Osteocyte (in vitro differentiated cells): ENCODE data around the gene GPS2. TPM values are rescaled to one million over a fixed set of nuclear protein-coding genes. Genes with fewer than 3 reads are reported as not detected.
A peak's percentile ranks its signal among the peaks of the same experiment; 100 is the strongest.

ENCODE experiments used
- DNase-seq: peaks from one replicate; pipeline ENCODE4 v3.0.0; 2021; ENCODE audit warnings: mixed read lengths; ENCODE audit not compliant: unreplicated experiment; ENCODE audit errors: extremely low spot score
- H3K27ac Mint-ChIP-seq: one replicate; pipeline ENCODE4 v1.8.0; 2021; ENCODE audit warnings: mild to moderate bottlenecking, mixed read lengths; ENCODE audit not compliant: unreplicated experiment
- H3K27me3 Mint-ChIP-seq: one replicate; pipeline ENCODE4 v1.8.0; 2021; ENCODE audit warnings: mixed read lengths; ENCODE audit not compliant: unreplicated experiment
- H3K36me3 Mint-ChIP-seq: one replicate; pipeline ENCODE4 v1.8.0; 2021; ENCODE audit warnings: mixed read lengths; ENCODE audit not compliant: unreplicated experiment
- H3K4me1 Mint-ChIP-seq: one replicate; pipeline ENCODE4 v1.8.0; 2021; ENCODE audit warnings: mixed read lengths; ENCODE audit not compliant: unreplicated experiment
- H3K4me3 Mint-ChIP-seq: one replicate; pipeline ENCODE4 v1.8.0; 2021; ENCODE audit warnings: mild to moderate bottlenecking, moderate library complexity, mixed read lengths; ENCODE audit not compliant: unreplicated experiment
- H3K9me3 Mint-ChIP-seq: one replicate; pipeline ENCODE4 v1.8.0; 2021; ENCODE audit warnings: mixed read lengths; ENCODE audit not compliant: unreplicated experiment
- total RNA-seq: library from RNA; stranded (reverse); gene quantifications from 2 replicates; pipeline ENCODE4 v1.2.1, GENCODE V29; 2021
- TF ChIP-seq, protein P1 (sequence below): fragments of 200-600 bp; sonication (generic); IDR thresholded peaks from 2 replicates; pipeline ENCODE4 v1.5.0; 2021; ENCODE audit warnings: antibody characterized with exemption, mild to moderate bottlenecking, moderate library complexity

GPS2 gene
- total RNA-seq, 1 donor from 2014 or later = 61.9 TPM

GRCh38 chr17:7329997-7330637 is 15.0 kb upstream of the GPS2 start:
- no peak for DNase-seq
- H3K36me3 Mint-ChIP-seq = no peaks in the 10 kb centered on the region
- no peaks in the 10 kb centered on the region for H3K27me3 Mint-ChIP-seq
- H3K9me3 Mint-ChIP-seq = no peaks in the 10 kb centered on the region
- H3K4me3 Mint-ChIP-seq = peak overlapping the region; percentile 86
- peak overlapping the region; percentile 91 for H3K27ac Mint-ChIP-seq
- TF ChIP-seq, protein P1, sequence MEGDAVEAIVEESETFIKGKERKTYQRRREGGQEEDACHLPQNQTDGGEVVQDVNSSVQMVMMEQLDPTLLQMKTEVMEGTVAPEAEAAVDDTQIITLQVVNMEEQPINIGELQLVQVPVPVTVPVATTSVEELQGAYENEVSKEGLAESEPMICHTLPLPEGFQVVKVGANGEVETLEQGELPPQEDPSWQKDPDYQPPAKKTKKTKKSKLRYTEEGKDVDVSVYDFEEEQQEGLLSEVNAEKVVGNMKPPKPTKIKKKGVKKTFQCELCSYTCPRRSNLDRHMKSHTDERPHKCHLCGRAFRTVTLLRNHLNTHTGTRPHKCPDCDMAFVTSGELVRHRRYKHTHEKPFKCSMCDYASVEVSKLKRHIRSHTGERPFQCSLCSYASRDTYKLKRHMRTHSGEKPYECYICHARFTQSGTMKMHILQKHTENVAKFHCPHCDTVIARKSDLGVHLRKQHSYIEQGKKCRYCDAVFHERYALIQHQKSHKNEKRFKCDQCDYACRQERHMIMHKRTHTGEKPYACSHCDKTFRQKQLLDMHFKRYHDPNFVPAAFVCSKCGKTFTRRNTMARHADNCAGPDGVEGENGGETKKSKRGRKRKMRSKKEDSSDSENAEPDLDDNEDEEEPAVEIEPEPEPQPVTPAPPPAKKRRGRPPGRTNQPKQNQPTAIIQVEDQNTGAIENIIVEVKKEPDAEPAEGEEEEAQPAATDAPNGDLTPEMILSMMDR = no peak
- H3K4me1 Mint-ChIP-seq = peaks cover 15% of the 10 kb centered on the region

GRCh38 chr17:7329374-7329996 is 14.3 kb upstream of the GPS2 start:
- peaks cover 1% of the 10 kb centered on the region for H3K36me3 Mint-ChIP-seq
- H3K27me3 Mint-ChIP-seq = no peaks in the 10 kb centered on the region
- peak overlapping the region; percentile 91 for H3K27ac Mint-ChIP-seq
- TF ChIP-seq, protein P1 = peak; percentile 31
- peaks cover 15% of the 10 kb centered on the region for H3K4me1 Mint-ChIP-seq
- H3K9me3 Mint-ChIP-seq = no peaks in the 10 kb centered on the region
- peak; percentile 99 for DNase-seq
- H3K4me3 Mint-ChIP-seq = peak overlapping the region; percentile 86

DNA sequence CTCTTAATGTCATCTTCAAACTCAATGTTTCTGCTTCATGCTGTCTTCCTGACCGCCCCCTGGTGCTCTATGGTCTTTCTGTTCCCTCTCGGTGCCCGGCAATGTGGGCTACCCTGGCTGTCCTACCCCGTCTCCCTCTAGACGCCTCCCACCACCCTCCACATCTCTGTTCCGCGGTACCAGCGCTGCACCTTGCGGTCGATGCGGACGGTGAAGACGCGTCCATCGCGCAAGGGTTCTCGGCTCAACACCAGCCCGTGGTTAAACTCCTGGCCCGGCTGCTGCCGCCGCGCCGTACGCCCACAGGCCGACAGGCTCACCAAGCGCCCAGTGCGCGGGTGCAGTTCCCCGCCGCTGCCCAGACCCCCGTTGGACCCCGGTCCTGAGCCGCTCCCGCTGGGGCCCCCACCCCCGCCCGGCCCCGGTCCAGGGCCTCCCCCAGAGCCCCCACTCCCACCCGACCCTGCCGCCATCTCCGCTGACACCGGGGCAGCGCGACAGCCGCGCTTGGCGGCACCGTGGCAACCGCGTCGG is 13.7 kb upstream of the GPS2 start, which contains the start of gene NEURL4:
TSS of gene NEURL4 (minus strand) at position 496 of the 534 bp plus-strand sequence. CDS start at position 473, 23 bp downstream.
- H3K4me3 Mint-ChIP-seq = peak within 1 kb of the TSS; percentile 92
- peaks cover 1% of the 10 kb centered on the region for H3K36me3 Mint-ChIP-seq
- TF ChIP-seq, protein P1 = no peak
- no peak for DNase-seq
- peaks cover 15% of the 10 kb centered on the region for H3K4me1 Mint-ChIP-seq
- H3K27me3 Mint-ChIP-seq = no peaks in the 10 kb centered on the region
- no peaks in the 10 kb centered on the region for H3K9me3 Mint-ChIP-seq
- peak within 1 kb of the TSS; percentile 91 for H3K27ac Mint-ChIP-seq

DNA sequence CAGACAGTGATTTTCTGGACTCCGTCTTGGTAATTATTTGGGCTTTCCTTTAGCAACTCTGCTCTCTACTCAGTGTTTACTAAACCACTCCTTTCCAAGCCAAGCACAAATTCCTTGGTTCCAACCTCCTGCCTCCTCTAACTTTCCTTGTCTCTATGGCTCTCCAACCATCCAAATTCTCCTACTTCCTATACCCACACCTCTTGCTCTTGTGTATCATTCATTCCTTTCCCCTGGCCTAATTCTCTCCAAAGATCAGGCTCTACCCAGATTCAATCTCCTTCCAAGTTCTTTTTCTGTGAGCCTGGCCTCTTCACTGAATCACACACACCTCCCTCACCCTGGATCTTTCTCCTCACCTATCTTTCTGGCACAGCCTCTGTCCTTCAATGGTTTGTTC is 12.8 kb upstream of the GPS2 start:
- Mint-ChIP-seq H3K4me3 (peak overlapping the region; percentile 92), H3K4me1 (peaks cover 15% of the 10 kb centered on the region), H3K36me3 (peaks cover 4% of the 10 kb centered on the region), H3K9me3 (no peaks in the 10 kb centered on the region), H3K27me3 (no peaks in the 10 kb centered on the region), H3K27ac (peak overlapping the region; percentile 91)
- DNase-seq = no peak
- TF ChIP-seq, protein P1 = no peak

- Mint-ChIP-seq H3K4me3 (peak overlapping the region; percentile 92), H3K27ac (no peak overlapping the region), H3K4me1 (peaks cover 15% of the 10 kb centered on the region), H3K36me3 (peaks cover 4% of the 10 kb centered on the region), H3K27me3 (no peaks in the 10 kb centered on the region), H3K9me3 (no peaks in the 10 kb centered on the region)
- no peak for DNase-seq
- TF ChIP-seq, protein P1 = no peak
These were observed 12.3 kb upstream of the GPS2 start for GRCh38 chr17:7327501-7327900.
